Transverse colon (tissue), 4 donors: ENCODE data around the gene CAPN7. TPM values are rescaled to one million over a fixed set of nuclear protein-coding genes. Genes with fewer than 3 reads are reported as not detected.

ENCODE experiments used
- DNase-seq: peaks from one replicate; pipeline ENCODE4 v3.0.0-alpha.2; 2019
- H3K27ac ChIP-seq, 4 donors: fragments of 200-600 bp; sonication (generic); 2 replicates each; pipeline ENCODE4 v1.5.1; 2016 to 2018; ENCODE audit warnings: inconsistent platforms in 4 of 4
- H3K27me3 ChIP-seq: fragments of 200-600 bp; sonication (generic); 2 replicates; pipeline ENCODE4 v1.5.1; 2017; ENCODE audit warnings: inconsistent platforms
- H3K36me3 ChIP-seq, 4 donors: fragments of 200-600 bp; sonication (generic); 2 replicates each; pipeline ENCODE4 v1.5.1; 2017 to 2019; ENCODE audit warnings: inconsistent platforms in 4 of 4
- H3K4me1 ChIP-seq, 4 donors: fragments of 200-600 bp; sonication (generic); 2 replicates each; pipeline ENCODE4 v1.5.1; 2017 to 2020; ENCODE audit warnings: inconsistent platforms in 4 of 4
- H3K4me3 ChIP-seq, 4 donors: fragments of 200-600 bp; sonication (generic); 1 replicate in 1 of 4; 2 replicates in 3 of 4; pipeline versions ENCODE4 v1.5.1 to v1.6.1; 2017 to 2019; ENCODE audit warnings: inconsistent platforms in 4 of 4
- H3K9me3 ChIP-seq, 2 donors: fragments of 200-600 bp; sonication (generic); 2 replicates each; pipeline ENCODE4 v1.5.1; 2017 to 2019; ENCODE audit warnings: inconsistent platforms in 2 of 2
- EP300 ChIP-seq: sonication (generic); formaldehyde crosslinking; IDR thresholded peaks from one replicate; pipeline ENCODE4 v1.6.1; 2017; ENCODE audit warnings: antibody characterized with exemption, low read depth
- POLR2A ChIP-seq: fragments of 450-650 bp; IDR thresholded peaks from one replicate; pipeline ENCODE4 v1.6.1; 2016; ENCODE audit warnings: antibody characterized with exemption, mild to moderate bottlenecking, moderate library complexity
- POLR2AphosphoS5 ChIP-seq, 3 donors: sonication (generic); formaldehyde crosslinking; IDR thresholded peaks; one replicate each; pipeline ENCODE4 v1.6.1; 2016; ENCODE audit warnings: antibody characterized with exemption in 3 of 3
- WGBS, 2 donors: methylation state at CpG; one replicate each; pipeline ENCODE4 v1.1.5; 2018; ENCODE audit warnings: low coverage in 1 of 2; 5-methylcytosine and 5-hydroxymethylcytosine counted together
- in situ Hi-C, 4 donors: fragments of 200-750 bp; cut with MboI; loops; one replicate each; pipeline versions ENCODE4 v1.15.0 to v1.15.1; 2017; ENCODE audit warnings: low sequenced_read_pairs in 3 of 4, low pct_ligation_motif_present in 1 of 4, low pct_unique_long_range_greater_than_20kb in 1 of 4
- intact Hi-C: fragments of 100-400 bp; cut with DNase I; formaldehyde crosslinking; loops from one replicate; pipeline ENCODE4 v1.15.1; 2023; ENCODE audit warnings: low total_unique reads
- total RNA-seq, 4 donors: library from RNA; depleted of rRNA; stranded (reverse); fragments of >200 nt; gene quantifications; one replicate each; pipeline ENCODE4 v1.1.0, GENCODE V29; 2016
- TF ChIP-seq, protein P1 (sequence below), 5 experiments: fragments of 200-600 bp in 3 of 5; fragments of 450-650 bp in 2 of 5; sonication (generic) in 3 of 5; IDR thresholded peaks; 1 replicate in 2 of 5; 2 replicates in 3 of 5; pipeline ENCODE4 v1.5.1; 2016 to 2017; ENCODE audit warnings: antibody characterized with exemption in 5 of 5, inconsistent platforms in 3 of 5, mild to moderate bottlenecking in 2 of 5, moderate library complexity in 1 of 5

The CAPN7 gene
- total RNA-seq, 4 donors from 2014 or later: 12.1 to 78.4 (median 48.8) TPM

DNA sequence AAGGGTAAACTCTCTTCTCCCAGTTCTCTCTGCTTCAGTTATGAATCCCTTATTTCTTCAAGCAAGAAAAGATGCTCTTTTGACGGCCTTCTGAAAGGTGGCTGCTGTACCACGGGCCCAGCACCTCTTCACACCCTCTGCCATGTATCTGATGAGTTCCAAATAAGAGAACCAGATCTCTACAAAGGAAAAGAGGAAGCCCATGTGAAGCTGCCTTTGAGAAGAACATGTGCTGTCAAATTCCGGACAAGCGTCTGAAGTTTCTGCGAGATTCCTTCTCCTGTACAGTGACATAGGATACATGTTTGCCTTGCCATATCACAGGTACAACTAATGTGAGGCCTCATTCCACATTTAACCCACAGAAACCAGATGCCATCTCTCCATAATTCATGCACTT is 67.2 kb downstream of the CAPN7 start:
- in situ Hi-C loops: loop anchor here in 1 of 4 donors (25.0 kb wide), 1 partner anchor 289 kb away; no protein-coding TSS in a partner anchor
- intact Hi-C loops: no loop called here
- peak overlapping the region in 2 of 4 donors; percentile 31 to 43 for H3K27ac ChIP-seq
- no peaks in the 10 kb centered on the region for H3K27me3 ChIP-seq
- peaks cover 0 to 13% (median 4%) of the 10 kb centered on the region in 4 donors for H3K4me1 ChIP-seq
- TF ChIP-seq, protein P1, sequence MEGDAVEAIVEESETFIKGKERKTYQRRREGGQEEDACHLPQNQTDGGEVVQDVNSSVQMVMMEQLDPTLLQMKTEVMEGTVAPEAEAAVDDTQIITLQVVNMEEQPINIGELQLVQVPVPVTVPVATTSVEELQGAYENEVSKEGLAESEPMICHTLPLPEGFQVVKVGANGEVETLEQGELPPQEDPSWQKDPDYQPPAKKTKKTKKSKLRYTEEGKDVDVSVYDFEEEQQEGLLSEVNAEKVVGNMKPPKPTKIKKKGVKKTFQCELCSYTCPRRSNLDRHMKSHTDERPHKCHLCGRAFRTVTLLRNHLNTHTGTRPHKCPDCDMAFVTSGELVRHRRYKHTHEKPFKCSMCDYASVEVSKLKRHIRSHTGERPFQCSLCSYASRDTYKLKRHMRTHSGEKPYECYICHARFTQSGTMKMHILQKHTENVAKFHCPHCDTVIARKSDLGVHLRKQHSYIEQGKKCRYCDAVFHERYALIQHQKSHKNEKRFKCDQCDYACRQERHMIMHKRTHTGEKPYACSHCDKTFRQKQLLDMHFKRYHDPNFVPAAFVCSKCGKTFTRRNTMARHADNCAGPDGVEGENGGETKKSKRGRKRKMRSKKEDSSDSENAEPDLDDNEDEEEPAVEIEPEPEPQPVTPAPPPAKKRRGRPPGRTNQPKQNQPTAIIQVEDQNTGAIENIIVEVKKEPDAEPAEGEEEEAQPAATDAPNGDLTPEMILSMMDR (IDR thresholded peaks at IDR 0.05): no peak
- TF ChIP-seq POLR2A (no peak), EP300 (no peak), POLR2AphosphoS5 (IDR thresholded peaks at IDR 0.05) (no peak)
- H3K36me3 ChIP-seq: no peaks in the 10 kb centered on the region
- 90% methylated on average over 4 to 5 of the region's 5 CpGs for WGBS, 2 donors
- no peaks in the 10 kb centered on the region for H3K9me3 ChIP-seq
- H3K4me3 ChIP-seq: no peak overlapping the region
- no peak for DNase-seq

DNA sequence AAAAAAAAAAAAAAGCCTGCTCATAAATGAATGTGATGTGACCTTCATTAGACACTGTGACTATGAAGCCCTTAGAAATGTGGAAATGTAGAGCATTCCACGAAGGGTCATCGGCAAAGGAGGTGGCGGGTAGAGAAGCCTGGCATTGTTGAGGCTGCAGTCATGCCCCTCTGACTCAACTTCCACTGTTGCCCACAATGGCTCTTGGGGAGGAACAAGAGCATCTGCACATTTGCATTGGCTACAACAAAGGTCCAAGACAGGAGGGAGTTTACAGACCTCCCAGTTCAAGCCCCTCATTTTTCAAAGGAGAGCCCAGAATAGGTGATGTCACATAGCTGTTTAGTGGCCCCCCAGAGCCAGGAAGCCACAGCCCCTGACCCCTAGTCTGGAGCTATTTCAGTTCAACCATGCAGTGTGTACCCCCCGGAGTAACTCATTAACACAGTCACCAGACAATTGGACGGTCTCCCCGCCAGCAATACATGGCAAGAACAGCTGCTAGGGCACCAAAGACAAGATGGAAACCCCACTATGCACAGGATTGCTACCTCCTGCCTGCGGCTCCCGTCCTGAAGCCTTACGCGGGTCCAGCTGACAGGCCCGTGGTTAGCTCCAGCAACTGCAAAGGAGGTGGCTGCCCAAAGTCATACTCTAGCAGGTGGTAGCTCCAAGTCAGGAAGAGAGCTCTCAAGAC is 70.1 kb downstream of the CAPN7 start:
- WGBS, 2 donors: 88 to 100% methylated on average over 3 to 10 of the region's 11 CpGs
- intact Hi-C loops (no loop called here), in situ Hi-C loops (no loop called here)
- no peaks in the 10 kb centered on the region for H3K9me3 ChIP-seq
- no peaks in the 10 kb centered on the region for H3K36me3 ChIP-seq
- H3K4me3 ChIP-seq: no peak overlapping the region
- H3K4me1 ChIP-seq: peaks cover 0 to 3% (median 0%) of the 10 kb centered on the region in 4 donors
- TF ChIP-seq POLR2AphosphoS5 (IDR thresholded peaks at IDR 0.05): no peak
- TF ChIP-seq, protein P1 (IDR thresholded peaks at IDR 0.05): no peak
- no peak for TF ChIP-seq POLR2A
- no peak for TF ChIP-seq EP300
- no peak for DNase-seq
- H3K27ac ChIP-seq: no peak overlapping the region
- H3K27me3 ChIP-seq: no peaks in the 10 kb centered on the region

DNA sequence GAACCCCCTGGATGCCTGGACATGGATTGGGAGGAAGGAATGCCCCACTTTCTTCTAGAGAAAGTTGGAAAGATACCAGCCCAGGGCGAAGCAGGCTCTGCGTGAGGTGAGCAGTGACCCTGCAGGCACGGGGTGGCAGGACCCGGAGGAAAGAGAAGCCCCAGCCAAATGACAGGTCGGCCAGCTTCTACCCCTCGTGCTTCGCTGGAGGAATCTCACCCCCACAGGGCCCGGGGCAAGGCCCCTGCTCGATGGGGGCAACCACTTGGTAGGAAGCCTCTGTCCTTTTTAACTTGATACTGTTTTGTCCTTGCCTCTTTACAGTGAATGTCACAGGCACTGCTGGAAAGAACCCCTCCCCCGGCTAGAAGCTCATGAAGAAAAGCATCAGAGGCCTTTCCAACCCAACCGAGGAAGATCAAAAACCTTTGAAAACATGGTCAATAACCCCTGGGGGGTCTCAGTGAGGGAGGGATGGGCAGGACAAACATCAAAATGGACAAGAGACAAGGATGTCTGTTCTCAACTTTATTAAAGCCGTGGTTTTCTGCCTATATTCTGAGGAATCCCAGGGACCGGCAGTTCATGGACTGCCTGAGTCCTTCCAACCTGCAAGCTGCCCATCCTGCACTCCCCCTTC is 71.9 kb downstream of the CAPN7 start:
- in situ Hi-C loops: no loop called here
- 86 to 91% methylated on average over 4 to 13 of the region's 13 CpGs for WGBS, 2 donors

DNA sequence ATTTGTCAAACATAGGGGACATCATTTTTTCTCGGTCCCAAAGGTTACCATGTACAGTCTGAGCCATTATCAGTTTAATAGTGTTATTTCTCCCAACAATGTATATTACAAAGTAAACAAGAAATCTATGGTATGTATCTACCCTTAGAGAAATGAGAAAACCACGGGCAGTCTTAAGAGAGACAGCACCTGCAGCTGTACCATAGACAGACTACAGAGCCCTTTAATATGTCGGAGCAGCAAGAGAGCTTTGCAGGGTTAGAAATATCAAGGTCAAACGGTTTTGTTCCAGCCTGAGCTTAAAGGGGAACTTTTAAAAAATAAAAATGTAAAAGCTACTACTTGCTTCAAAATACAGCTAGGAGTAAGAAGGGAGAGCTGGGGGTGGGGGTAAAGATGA is 73.2 kb downstream of the CAPN7 start:
- DNase-seq: no peak
- intact Hi-C loops: no loop called here
- Histone ChIP-seq H3K4me1 (peaks cover 0 to 2% (median under 1%) of the 10 kb centered on the region in 4 donors), H3K9me3 (no peaks in the 10 kb centered on the region), H3K27me3 (no peaks in the 10 kb centered on the region), H3K36me3 (no peaks in the 10 kb centered on the region), H3K4me3 (no peak overlapping the region), H3K27ac (no peak overlapping the region)
- WGBS, 2 donors: 67 to 71% methylated on average over 4 of the region's 4 CpGs
- in situ Hi-C loops: no loop called here
- no peak for TF ChIP-seq POLR2AphosphoS5 (IDR thresholded peaks at IDR 0.05)
- TF ChIP-seq POLR2A: no peak
- TF ChIP-seq, protein P1 (IDR thresholded peaks at IDR 0.05): no peak
- TF ChIP-seq EP300: no peak

More for the DNA sequence above, 71.9 kb downstream of the CAPN7 start:
- H3K9me3 ChIP-seq: no peaks in the 10 kb centered on the region
- H3K4me1 ChIP-seq: no peaks in the 10 kb centered on the region
- H3K27ac ChIP-seq: no peak overlapping the region
- DNase-seq: no peak
- no peaks in the 10 kb centered on the region for H3K27me3 ChIP-seq
- TF ChIP-seq POLR2AphosphoS5 (IDR thresholded peaks at IDR 0.05) (no peak), POLR2A (no peak), EP300 (no peak)
- TF ChIP-seq, protein P1 (IDR thresholded peaks at IDR 0.05): no peak
- no peaks in the 10 kb centered on the region for H3K36me3 ChIP-seq
- H3K4me3 ChIP-seq: no peak overlapping the region
- intact Hi-C loops: no loop called here
